T-helper 1 cell treated with Interleukin-12 subunit alpha and Interleukin-12 subunit beta and Interleukin-4 antibody, amounts not matched to agents 30 μg/mL and 1 μg/mL, for 36 hours (primary cell): ENCODE measurements around the gene EIF4E1B.
"Not testable (repeated sequence)": the region's sequence is repeated elsewhere in the genome, so short reads cannot be mapped to it uniquely, and the experiment has no call there.

Experiments used
- H3K27ac Mint-ChIP-seq: one replicate; pipeline ENCODE4 v1.8.0; 2021; ENCODE audit warnings: mild to moderate bottlenecking, mixed read lengths
- H3K27me3 Mint-ChIP-seq: one replicate; pipeline ENCODE4 v1.8.0; 2021; ENCODE audit warnings: low read depth, mixed read lengths
- H3K36me3 Mint-ChIP-seq: one replicate; pipeline ENCODE4 v1.8.0; 2021; ENCODE audit warnings: low read depth, mixed read lengths
- H3K4me1 Mint-ChIP-seq: one replicate; pipeline ENCODE4 v1.8.0; 2021; ENCODE audit warnings: low read depth, mixed read lengths
- H3K4me3 Mint-ChIP-seq: one replicate; pipeline ENCODE4 v1.8.0; 2021; ENCODE audit warnings: mild to moderate bottlenecking, moderate library complexity, mixed read lengths
- H3K9me3 Mint-ChIP-seq: one replicate; pipeline ENCODE4 v1.8.0; 2021; ENCODE audit warnings: mixed read lengths

EIF4E1B gene, protein sequence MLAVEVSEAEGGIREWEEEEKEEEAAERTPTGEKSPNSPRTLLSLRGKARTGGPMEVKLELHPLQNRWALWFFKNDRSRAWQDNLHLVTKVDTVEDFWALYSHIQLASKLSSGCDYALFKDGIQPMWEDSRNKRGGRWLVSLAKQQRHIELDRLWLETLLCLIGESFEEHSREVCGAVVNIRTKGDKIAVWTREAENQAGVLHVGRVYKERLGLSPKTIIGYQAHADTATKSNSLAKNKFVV

DNA sequence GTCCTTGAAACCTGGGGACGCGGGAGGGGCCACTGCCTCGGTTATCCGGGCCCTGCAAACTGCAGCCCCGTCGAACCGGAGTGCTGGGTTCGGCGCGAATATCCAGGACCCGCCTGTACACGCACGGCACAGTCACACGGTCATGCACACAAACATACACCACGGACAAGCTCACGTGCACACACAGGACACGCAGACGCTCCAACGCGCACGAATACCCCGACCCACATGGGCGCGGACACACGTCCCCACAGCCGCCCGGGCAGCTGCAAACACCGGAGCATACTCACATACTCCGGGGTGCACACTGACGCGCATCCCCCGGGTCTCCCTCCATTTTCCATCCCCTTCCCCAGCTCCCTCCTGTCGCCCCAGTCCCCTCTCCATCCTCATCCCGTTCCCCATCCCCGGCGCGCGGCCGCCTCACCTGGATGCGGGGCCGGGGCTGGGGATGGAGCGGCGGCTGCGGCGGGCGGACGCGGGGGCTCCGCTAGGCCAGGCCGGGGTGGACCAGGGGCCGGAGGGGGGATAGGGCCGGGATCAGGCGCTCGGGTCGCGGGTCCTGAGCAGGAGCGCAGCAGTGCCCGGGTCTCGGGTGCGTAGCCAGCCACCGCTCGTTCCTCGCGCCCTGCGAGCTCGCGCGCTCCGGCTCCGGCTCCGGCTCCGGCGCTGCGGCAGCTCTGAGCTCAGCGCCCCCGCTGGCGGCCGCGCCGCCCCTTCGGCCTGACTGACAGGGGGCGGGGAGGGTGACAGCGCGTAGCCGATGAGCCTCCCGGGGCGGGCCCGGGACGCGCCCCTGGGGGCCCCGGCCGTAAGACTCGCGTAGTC lies at the start of gene EIF4E1B, which contains the start of gene SNCB:
Gene EIF4E1B, plus strand, starts transcription at position 823 of the 828 bp plus-strand sequence. CDS start 12,113 bp downstream, outside the sequence.
Gene SNCB, minus strand, starts transcription at position 682 of the 828 bp plus-strand sequence. CDS start 880 bp downstream, outside the sequence.
- no peaks in the 10 kb centered on the region for H3K36me3 Mint-ChIP-seq
- H3K4me1 Mint-ChIP-seq: peaks cover 11% of the 10 kb centered on the region
- peak within 1 kb of the TSS; percentile 2 for H3K4me3 Mint-ChIP-seq
- no peaks in the 10 kb centered on the region for H3K9me3 Mint-ChIP-seq
- H3K27me3 Mint-ChIP-seq: peaks cover 86% of the 10 kb centered on the region
- H3K27ac Mint-ChIP-seq: no peak within 1 kb of the TSS

DNA sequence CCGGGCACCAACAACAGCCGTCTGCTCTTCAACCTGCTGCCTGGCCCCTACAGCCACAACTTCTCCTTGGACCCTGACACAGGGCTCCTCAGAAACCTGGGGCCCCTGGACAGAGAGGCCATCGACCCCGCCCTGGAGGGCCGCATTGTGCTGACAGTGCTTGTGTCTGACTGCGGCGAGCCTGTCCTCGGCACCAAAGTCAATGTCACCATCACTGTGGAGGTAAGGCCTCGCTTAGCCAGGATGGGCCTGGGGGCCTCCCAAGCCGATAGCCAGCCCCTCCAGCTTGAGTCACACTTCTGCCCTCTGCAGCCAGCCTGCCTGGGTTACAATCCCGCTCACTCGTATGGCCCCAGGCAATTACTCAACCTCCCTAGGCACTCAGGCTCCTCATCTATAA lies 49.1 kb upstream of the EIF4E1B start:
- Mint-ChIP-seq H3K27me3 (no peaks in the 10 kb centered on the region), H3K9me3 (peaks cover 18% of the 10 kb centered on the region), H3K36me3 (peaks cover 3% of the 10 kb centered on the region), H3K4me1 (no peaks in the 10 kb centered on the region), H3K27ac (no peak overlapping the region), H3K4me3 (no peak overlapping the region)

DNA sequence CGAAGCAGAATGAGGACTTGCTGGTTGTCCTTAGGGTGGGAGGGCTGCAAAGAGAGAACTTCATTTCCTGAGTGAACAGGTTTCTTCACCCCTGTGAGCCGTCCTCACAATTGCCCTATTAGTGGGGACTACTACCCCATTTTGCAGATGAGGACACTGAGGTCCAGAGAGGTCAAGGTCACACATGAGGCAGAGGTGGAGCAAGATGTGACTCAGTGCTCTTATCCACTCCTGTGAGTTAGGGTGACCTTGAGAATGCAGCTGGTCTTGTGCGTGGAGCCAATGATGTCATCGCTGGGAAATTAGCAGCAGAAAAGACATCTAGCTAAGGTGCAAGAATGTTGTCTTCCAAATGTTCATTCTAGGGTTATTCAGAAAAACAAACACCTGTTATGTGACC lies 47.4 kb upstream of the EIF4E1B start:
- no peaks in the 10 kb centered on the region for H3K4me1 Mint-ChIP-seq
- no peak overlapping the region for H3K4me3 Mint-ChIP-seq
- H3K27ac Mint-ChIP-seq: no peak overlapping the region
- peaks cover 3% of the 10 kb centered on the region for H3K36me3 Mint-ChIP-seq
- no peaks in the 10 kb centered on the region for H3K27me3 Mint-ChIP-seq
- H3K9me3 Mint-ChIP-seq: peaks cover 21% of the 10 kb centered on the region

DNA sequence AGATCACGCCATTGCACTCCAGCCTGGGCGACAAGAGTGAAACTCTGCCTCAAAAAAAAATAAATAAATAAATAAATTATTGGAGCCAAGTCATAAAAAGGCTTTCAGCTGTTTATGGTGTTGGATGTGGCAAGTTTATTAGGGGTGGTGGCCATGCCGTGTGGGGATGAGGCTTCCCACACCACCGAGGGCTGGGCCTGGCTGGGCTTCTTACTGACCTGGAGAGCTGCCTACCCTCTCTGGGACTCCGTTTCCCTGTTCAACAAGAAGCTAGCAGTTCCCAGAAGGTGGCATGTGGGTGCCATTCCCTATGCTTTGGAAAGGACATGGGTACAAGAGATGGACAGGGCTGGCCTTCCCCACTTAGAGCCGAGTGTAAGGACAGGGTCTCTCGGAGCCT lies 43.1 kb upstream of the EIF4E1B start:
- peaks cover 3% of the 10 kb centered on the region for H3K36me3 Mint-ChIP-seq

DNA sequence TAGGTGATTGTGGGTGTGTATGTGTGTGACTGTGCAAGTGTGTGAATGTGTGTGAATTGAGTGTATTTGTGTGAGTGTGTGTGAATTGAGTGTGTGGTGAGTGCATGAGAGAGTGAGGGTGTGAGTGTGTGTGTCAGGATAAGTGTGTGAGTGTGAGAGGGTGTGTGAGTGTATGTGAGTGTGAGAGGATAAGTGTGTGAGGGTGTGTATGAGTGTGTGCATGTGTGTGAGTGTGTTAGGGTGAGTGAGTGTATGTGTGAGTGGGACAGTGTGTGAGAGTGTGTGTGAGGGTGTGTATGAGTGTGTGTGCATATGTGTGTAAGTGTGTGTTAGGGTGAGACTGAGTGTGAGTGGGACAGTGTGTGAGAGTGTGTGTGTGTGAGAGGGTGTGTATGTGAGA lies 42.2 kb upstream of the EIF4E1B start:
- peaks cover 3% of the 10 kb centered on the region for H3K36me3 Mint-ChIP-seq
- peaks cover 18% of the 10 kb centered on the region for H3K9me3 Mint-ChIP-seq
- H3K27me3 Mint-ChIP-seq: no peaks in the 10 kb centered on the region
- no peak overlapping the region for H3K4me3 Mint-ChIP-seq
- H3K4me1 Mint-ChIP-seq: no peaks in the 10 kb centered on the region
- H3K27ac Mint-ChIP-seq: no peak overlapping the region

More for the DNA sequence above, 43.1 kb upstream of the EIF4E1B start:
- H3K27ac Mint-ChIP-seq: no peak overlapping the region
- H3K4me3 Mint-ChIP-seq: no peak overlapping the region
- no peaks in the 10 kb centered on the region for H3K27me3 Mint-ChIP-seq
- no peaks in the 10 kb centered on the region for H3K4me1 Mint-ChIP-seq
- H3K9me3 Mint-ChIP-seq: peaks cover 21% of the 10 kb centered on the region

DNA sequence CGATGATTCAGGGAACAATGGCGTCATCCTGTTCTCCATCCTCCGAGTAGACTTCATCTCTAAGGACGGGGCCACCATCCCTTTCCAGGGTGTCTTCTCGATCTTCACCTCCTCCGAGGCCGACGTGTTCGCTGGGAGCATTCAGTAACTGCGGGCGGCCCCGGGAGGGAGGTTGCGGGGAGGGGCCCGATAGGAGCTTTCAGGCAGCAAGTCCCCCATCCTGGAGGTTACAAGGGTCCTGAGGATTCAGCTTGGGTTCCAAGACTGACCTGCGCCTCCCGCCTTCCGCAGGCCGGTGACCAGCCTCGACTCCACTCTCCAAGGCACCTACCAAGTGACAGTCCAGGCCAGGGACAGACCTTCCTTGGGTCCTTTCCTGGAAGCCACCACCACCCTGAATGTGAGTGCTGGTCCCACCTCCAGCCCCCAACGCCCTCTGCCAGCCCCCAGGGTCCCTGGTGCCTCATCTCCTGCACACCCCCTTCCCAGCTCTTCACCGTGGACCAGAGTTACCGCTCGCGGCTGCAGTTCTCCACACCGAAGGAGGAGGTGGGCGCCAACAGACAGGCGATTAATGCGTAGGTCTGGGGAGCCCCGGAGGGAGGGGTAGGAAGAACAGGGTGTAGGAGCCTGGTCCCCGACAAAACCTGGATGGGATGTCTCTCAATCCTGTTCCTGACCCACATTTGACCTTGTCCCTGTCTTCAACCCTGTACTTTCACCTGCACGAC lies 41.3 kb upstream of the EIF4E1B start:
- Mint-ChIP-seq H3K27me3 (no peaks in the 10 kb centered on the region), H3K9me3 (peaks cover 10% of the 10 kb centered on the region), H3K4me3 (no peak overlapping the region), H3K27ac (no peak overlapping the region), H3K4me1 (no peaks in the 10 kb centered on the region), H3K36me3 (peaks cover 3% of the 10 kb centered on the region)

DNA sequence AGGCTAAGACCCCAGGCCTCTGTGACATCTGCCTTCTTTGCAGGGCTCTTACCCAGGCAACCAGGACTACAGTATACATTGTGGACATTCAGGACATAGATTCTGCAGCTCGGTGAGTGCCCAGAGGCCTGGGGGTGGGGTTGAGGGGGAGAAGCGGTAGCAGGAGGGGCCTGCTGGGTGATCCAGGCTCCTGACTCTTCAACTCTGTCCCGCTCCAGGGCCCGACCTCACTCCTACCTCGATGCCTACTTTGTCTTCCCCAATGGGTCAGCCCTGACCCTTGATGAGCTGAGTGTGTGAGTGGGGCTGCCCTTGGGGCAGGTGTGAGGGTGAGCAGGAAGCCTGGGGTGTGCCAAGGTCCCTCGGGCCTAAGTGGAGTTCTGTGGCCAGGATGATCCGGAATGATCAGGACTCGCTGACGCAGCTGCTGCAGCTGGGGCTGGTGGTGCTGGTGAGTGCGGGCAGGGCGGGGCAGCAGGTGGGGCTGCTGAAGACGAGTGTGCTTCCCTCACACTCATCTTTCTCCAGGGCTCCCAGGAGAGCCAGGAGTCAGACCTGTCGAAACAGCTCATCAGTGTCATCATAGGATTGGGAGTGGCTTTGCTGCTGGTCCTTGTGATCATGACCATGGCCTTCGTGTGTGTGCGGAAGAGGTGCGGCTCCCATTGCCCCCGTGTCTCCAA lies 40.3 kb upstream of the EIF4E1B start:
- H3K4me3 Mint-ChIP-seq: no peak overlapping the region
- H3K36me3 Mint-ChIP-seq: peaks cover 3% of the 10 kb centered on the region
- H3K27ac Mint-ChIP-seq: no peak overlapping the region
- H3K27me3 Mint-ChIP-seq: no peaks in the 10 kb centered on the region
- no peaks in the 10 kb centered on the region for H3K4me1 Mint-ChIP-seq
- H3K9me3 Mint-ChIP-seq: peaks cover 10% of the 10 kb centered on the region

DNA sequence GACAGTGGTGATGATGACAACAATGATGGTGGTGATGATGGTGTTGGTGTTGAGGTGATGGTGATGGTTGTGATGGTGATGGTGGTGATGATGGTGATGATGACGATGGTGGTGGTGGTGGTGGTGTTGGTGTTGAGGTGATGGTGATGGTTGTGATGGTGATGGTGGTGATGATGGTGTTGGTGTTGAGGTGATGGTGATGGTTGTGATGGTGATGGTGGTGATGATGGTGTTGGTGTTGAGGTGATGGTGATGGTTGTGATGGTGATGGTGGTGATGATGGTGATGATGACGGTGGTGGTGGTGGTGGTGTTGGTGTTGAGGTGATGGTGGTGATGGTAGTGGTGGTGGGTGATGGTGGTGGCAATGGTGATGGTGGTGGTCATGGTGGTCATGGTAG lies 38.8 kb upstream of the EIF4E1B start:
- not testable (repeated sequence) for H3K4me3 Mint-ChIP-seq, H3K27ac Mint-ChIP-seq, H3K9me3 Mint-ChIP-seq, H3K36me3 Mint-ChIP-seq, H3K4me1 Mint-ChIP-seq, H3K27me3 Mint-ChIP-seq

DNA sequence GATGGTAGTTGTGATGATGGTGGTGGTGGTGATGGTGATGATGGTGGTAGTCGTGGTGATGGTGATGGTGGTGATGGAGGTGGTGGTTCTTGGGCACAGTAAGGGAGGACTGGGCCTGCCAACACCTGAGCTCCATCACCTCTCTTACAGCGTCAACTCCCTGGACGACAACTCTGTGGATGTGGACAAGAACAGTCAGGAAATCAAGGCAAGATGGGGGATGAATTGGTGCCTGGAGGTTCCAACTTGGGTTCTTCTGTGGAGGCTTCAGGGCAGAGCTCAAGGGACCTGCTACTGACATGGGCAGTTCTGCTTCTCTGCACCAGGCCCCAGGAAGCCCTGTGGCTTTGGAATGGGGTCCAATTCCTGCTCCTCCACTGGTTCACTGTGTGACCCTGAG lies 37.9 kb upstream of the EIF4E1B start:
- no peak overlapping the region for H3K27ac Mint-ChIP-seq
- no peaks in the 10 kb centered on the region for H3K9me3 Mint-ChIP-seq
- H3K27me3 Mint-ChIP-seq: no peaks in the 10 kb centered on the region
- H3K36me3 Mint-ChIP-seq: no peaks in the 10 kb centered on the region
- no peak overlapping the region for H3K4me3 Mint-ChIP-seq
- H3K4me1 Mint-ChIP-seq: peaks cover 5% of the 10 kb centered on the region

DNA sequence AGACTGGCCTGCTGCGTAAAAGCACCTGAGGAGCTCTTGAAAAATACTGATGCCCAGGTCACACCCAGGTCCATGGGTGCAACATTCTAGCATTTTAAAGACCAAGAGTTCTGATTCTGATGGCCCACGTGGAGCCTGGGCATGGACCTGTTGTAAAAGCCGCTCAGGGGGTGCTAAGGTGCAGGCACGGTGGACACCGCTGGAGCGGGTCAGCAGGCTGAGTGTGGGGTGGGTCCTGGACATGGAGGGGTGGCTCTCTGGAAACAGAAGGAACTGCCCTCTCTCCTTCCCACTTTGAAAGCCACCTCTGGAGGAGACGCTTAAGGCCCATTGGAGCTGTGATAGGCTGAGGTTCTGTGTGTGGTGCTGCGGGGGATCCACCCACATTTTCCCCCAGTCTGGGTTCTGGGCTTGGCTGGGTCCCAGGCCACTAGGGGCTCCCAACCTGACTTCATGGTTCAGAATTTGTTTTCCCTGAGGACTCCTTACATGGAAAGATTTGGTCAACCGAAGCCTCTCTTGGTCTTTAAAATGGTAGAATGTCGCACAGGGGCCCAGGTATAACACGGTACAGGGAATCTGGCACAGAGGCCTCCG lies 37.1 kb upstream of the EIF4E1B start:
- H3K4me1 Mint-ChIP-seq: peaks cover 5% of the 10 kb centered on the region
- no peaks in the 10 kb centered on the region for H3K27me3 Mint-ChIP-seq
- H3K9me3 Mint-ChIP-seq: no peaks in the 10 kb centered on the region
- no peak overlapping the region for H3K4me3 Mint-ChIP-seq
- H3K27ac Mint-ChIP-seq: no peak overlapping the region
- H3K36me3 Mint-ChIP-seq: no peaks in the 10 kb centered on the region

DNA sequence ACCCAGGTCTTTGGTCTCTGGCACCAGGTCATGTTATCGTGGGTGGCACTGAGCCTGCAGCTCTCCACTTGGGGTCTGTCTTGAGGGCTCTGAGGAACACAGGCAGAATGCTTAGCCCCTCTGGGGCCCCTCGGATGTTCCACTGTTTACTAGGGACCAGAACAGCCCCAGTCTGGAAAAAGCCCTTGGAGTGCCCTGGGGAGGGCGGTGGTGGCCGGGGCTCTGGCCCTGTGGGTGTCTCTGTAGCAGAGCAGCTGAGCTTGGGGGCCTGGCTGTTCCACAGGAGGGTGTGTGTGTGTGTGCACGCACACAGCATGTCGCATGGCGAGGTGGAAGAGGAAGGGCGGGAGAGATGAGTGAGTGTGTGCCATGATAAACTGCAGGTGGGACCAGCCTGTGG lies 35.9 kb upstream of the EIF4E1B start:
- no peaks in the 10 kb centered on the region for H3K36me3 Mint-ChIP-seq
- H3K9me3 Mint-ChIP-seq: no peaks in the 10 kb centered on the region
- H3K4me1 Mint-ChIP-seq: peaks cover 5% of the 10 kb centered on the region
- no peak overlapping the region for H3K4me3 Mint-ChIP-seq
- H3K27ac Mint-ChIP-seq: no peak overlapping the region
- H3K27me3 Mint-ChIP-seq: no peaks in the 10 kb centered on the region

DNA sequence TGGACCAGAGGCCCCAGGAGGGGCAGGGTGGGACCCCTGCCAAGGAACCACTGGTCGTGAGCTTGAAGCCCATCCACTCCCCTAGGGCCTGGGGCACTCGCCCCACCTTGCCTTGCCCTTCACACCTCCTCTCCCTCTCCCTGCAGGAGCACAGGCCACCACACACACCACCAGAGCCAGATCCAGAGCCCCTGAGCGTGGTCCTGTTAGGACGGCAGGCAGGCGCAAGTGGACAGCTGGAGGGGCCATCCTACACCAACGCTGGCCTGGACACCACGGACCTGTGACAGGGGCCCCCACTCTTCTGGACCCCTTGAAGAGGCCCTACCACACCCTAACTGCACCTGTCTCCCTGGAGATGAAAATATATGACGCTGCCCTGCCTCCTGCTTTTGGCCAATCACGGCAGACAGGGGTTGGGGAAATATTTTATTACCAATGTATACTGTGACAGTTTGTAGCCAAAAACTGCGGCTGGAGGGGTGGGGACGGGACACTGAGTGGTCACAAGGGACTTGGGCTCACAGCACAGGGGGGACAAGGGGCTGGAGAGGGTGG lies 35.0 kb upstream of the EIF4E1B start:
- Mint-ChIP-seq H3K4me3 (no peak overlapping the region), H3K9me3 (no peaks in the 10 kb centered on the region), H3K4me1 (peaks cover 5% of the 10 kb centered on the region), H3K36me3 (no peaks in the 10 kb centered on the region), H3K27ac (no peak overlapping the region), H3K27me3 (no peaks in the 10 kb centered on the region)

DNA sequence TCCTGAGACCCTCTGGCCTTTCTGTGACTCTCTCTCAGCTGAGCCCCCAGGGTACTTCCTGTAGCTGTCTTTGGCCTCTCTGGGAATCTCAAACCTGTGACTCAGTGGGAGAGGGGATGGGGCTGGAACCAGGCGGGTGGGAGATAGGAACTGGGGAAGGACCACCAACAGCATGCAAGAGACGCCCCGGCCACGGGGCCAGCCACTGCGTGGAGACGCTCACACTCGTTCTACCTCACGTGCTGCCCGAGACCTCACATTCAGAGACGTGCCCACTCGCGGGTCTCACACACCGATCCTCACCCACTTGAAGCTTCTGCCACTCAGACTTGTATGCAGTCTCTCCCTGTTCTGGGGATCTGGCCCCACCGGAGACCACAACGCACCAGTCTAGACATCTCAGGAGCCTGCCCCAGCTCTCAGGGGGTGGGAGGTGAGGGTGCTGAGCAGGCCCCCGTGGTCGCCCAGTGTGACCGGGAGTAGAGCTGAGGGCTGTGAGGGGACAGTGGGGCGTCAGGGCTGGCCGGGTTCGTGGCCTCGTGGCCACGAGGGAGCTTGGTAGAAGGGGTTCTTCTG lies 34.3 kb upstream of the EIF4E1B start:
- H3K27me3 Mint-ChIP-seq: no peaks in the 10 kb centered on the region

More for the DNA sequence above, 34.3 kb upstream of the EIF4E1B start:
- H3K4me3 Mint-ChIP-seq: peak overlapping the region; percentile 75
- H3K4me1 Mint-ChIP-seq: peaks cover 5% of the 10 kb centered on the region
- H3K36me3 Mint-ChIP-seq: no peaks in the 10 kb centered on the region
- no peaks in the 10 kb centered on the region for H3K9me3 Mint-ChIP-seq
- no peak overlapping the region for H3K27ac Mint-ChIP-seq
